GM23248 (cell line): ENCODE data around the gene PRMT1. TPM values are rescaled to one million over a fixed set of nuclear protein-coding genes. Genes with fewer than 3 reads are reported as not detected.

Experiments
- DNase-seq: peaks from one replicate; pipeline ENCODE4 v3.0.0-alpha.2; 2015
- H2AFZ ChIP-seq: fragments of 200-600 bp; sonication (generic); 2 replicates; pipeline ENCODE4 v1.6.1; 2016; ENCODE audit warnings: antibody characterized with exemption
- H3F3A ChIP-seq: fragments of 200-600 bp; sonication (generic); 2 replicates; pipeline ENCODE4 v1.6.1; 2016; ENCODE audit warnings: mild to moderate bottlenecking, antibody characterized with exemption, mixed run types; ENCODE audit not compliant: insufficient read depth
- H3K27ac ChIP-seq: fragments of 200-600 bp; sonication (generic); 2 replicates; pipeline ENCODE4 v1.5.1; 2016; ENCODE audit warnings: mild to moderate bottlenecking
- H3K27me3 ChIP-seq: fragments of 200-600 bp; sonication (generic); replicated peaks from 2 replicates; pipeline ENCODE4 v1.6.1; 2016; ENCODE audit warnings: mild to moderate bottlenecking; ENCODE audit not compliant: insufficient read depth
- H3K36me3 ChIP-seq: fragments of 200-600 bp; sonication (generic); 2 replicates; pipeline ENCODE4 v1.6.1; 2016; ENCODE audit warnings: low read depth, mild to moderate bottlenecking
- H3K4me1 ChIP-seq: fragments of 200-600 bp; sonication (generic); 2 replicates; pipeline ENCODE4 v1.6.1; 2016; ENCODE audit warnings: mild to moderate bottlenecking; ENCODE audit not compliant: insufficient read depth
- H3K4me2 ChIP-seq: fragments of 200-600 bp; sonication (generic); one replicate; pipeline ENCODE4 v1.6.1; 2016; ENCODE audit warnings: mild to moderate bottlenecking; ENCODE audit not compliant: unreplicated experiment
- H3K4me3 ChIP-seq: fragments of 200-600 bp; sonication (generic); 2 replicates; pipeline ENCODE4 v1.5.1; 2016; ENCODE audit warnings: mild to moderate bottlenecking
- H3K79me2 ChIP-seq: fragments of 200-600 bp; sonication (generic); 2 replicates; pipeline ENCODE4 v1.6.1; 2016; ENCODE audit warnings: mild to moderate bottlenecking; ENCODE audit not compliant: insufficient read depth
- H3K9ac ChIP-seq: fragments of 200-600 bp; sonication (generic); 2 replicates; pipeline ENCODE4 v1.6.1; 2016; ENCODE audit warnings: mild to moderate bottlenecking
- H3K9me2 ChIP-seq: fragments of 200-600 bp; sonication (generic); 2 replicates; pipeline ENCODE4 v1.6.1; 2016; ENCODE audit warnings: mixed run types, mild to moderate bottlenecking, moderate library complexity; ENCODE audit not compliant: insufficient read depth
- H3K9me3 ChIP-seq: fragments of 200-600 bp; sonication (generic); one replicate; pipeline ENCODE4 v1.6.1; 2017; ENCODE audit warnings: low read depth
- H4K20me1 ChIP-seq: fragments of 200-600 bp; sonication (generic); 2 replicates; pipeline ENCODE4 v1.6.0; 2016; ENCODE audit not compliant: insufficient read depth
- EZH2 ChIP-seq: fragments of 200-600 bp; sonication (generic); IDR thresholded peaks from 2 replicates; pipeline ENCODE4 v1.6.1; 2018; ENCODE audit warnings: antibody characterized with exemption, mild to moderate bottlenecking; ENCODE audit not compliant: insufficient read depth, poor library complexity, severe bottlenecking
- EZH2phosphoT487 ChIP-seq: fragments of 200-600 bp; sonication (generic); IDR thresholded peaks from 2 replicates; pipeline ENCODE4 v1.6.1; 2018; ENCODE audit warnings: antibody characterized with exemption, moderate library complexity, mild to moderate bottlenecking, low read depth; ENCODE audit not compliant: insufficient read depth
- WGBS, 2 experiments: methylation state at CpG; one replicate each; pipeline ENCODE4 v1.1.6; 2015 to 2017; ENCODE audit warnings: low lambda C conversion rate in 2 of 2, low coverage in 1 of 2; ENCODE audit errors: missing lambda C conversion rate in 2 of 2; 5-methylcytosine and 5-hydroxymethylcytosine counted together
- in situ Hi-C: fragments of 300-500 bp; cut with MboI; formaldehyde crosslinking; loops from 2 replicates; pipeline ENCODE4 v1.15.0; 2020
- polyA plus RNA-seq: library from polyadenylated mRNA; unstranded; fragments of >200 nt; fragmentation: Nextera tagmentation; extraction: Ambion mirVana; gene quantifications from 2 replicates; pipeline ENCODE4 v1.2.1, GENCODE V29; 2016
- total RNA-seq: library from RNA; depleted of rRNA; stranded (reverse); fragments of >200 nt; shearing (Covaris generic); gene quantifications from 2 replicates; pipeline ENCODE4 v1.2.3, GENCODE V29; 2014

The PRMT1 gene
- total and polyA plus RNA-seq, 2 experiments from 2014 or later, result 164 to 192 TPM

- Histone ChIP-seq H3K27me3 (no peaks in the 10 kb centered on the region), H3F3A (no peaks in the 10 kb centered on the region), H3K27ac (no peak overlapping the region), H3K9ac (no peak overlapping the region), H3K36me3 (no peaks in the 10 kb centered on the region), H3K79me2 (no peaks in the 10 kb centered on the region), H4K20me1 (no peaks in the 10 kb centered on the region), H3K9me3 (no peaks in the 10 kb centered on the region), H2AFZ (no peak overlapping the region), H3K4me3 (no peak overlapping the region), H3K4me2 (no peak overlapping the region), H3K9me2 (no peaks in the 10 kb centered on the region), H3K4me1 (no peaks in the 10 kb centered on the region)
- no peak for DNase-seq
- TF ChIP-seq EZH2 (no peak), EZH2phosphoT487 (no peak)
- 89 to 90% methylated on average over 20 to 22 of the region's 22 CpGs for WGBS, 2 experiments
- in situ Hi-C loops, result no loop called here
Measured at GRCh38 chr19:49704888-49705642, 28.0 kb downstream of the PRMT1 start.

- no peaks in the 10 kb centered on the region for H4K20me1 ChIP-seq
- H3K9me2 ChIP-seq, result no peaks in the 10 kb centered on the region
- H3K4me2 ChIP-seq, result no peak overlapping the region
- no peak overlapping the region for H3K4me3 ChIP-seq
- H3K27me3 ChIP-seq, result no peaks in the 10 kb centered on the region
- H3K9me3 ChIP-seq, result no peaks in the 10 kb centered on the region
- no peaks in the 10 kb centered on the region for H3K4me1 ChIP-seq
- no peak for TF ChIP-seq EZH2
- no peak for TF ChIP-seq EZH2phosphoT487
- no peak for DNase-seq
- H2AFZ ChIP-seq, result no peak overlapping the region
- 79 to 84% methylated on average over 16 of the region's 16 CpGs for WGBS, 2 experiments
- no peaks in the 10 kb centered on the region for H3K79me2 ChIP-seq
- in situ Hi-C loops, result no loop called here
- H3K27ac ChIP-seq, result no peak overlapping the region
- H3K36me3 ChIP-seq, result no peaks in the 10 kb centered on the region
- H3F3A ChIP-seq, result no peaks in the 10 kb centered on the region
- H3K9ac ChIP-seq, result no peak overlapping the region
Measured at GRCh38 chr19:49705919-49706318, 28.8 kb downstream of the PRMT1 start.

GRCh38 chr19:49710372-49710951, 33.4 kb downstream of the PRMT1 start:
- DNase-seq, result peak; percentile 82
- Histone ChIP-seq H2AFZ (no peak overlapping the region), H3K9me2 (no peaks in the 10 kb centered on the region), H3K27ac (no peak overlapping the region), H3K9me3 (no peaks in the 10 kb centered on the region), H4K20me1 (no peaks in the 10 kb centered on the region), H3K9ac (no peak overlapping the region), H3K36me3 (no peaks in the 10 kb centered on the region), H3K27me3 (no peaks in the 10 kb centered on the region), H3K79me2 (no peaks in the 10 kb centered on the region), H3K4me2 (no peak overlapping the region), H3F3A (no peaks in the 10 kb centered on the region), H3K4me1 (no peaks in the 10 kb centered on the region), H3K4me3 (no peak overlapping the region)
- TF ChIP-seq EZH2phosphoT487 (no peak), EZH2 (no peak)
- in situ Hi-C loops, result no loop called here
- WGBS, 2 experiments, result 73 to 78% methylated on average over 20 of the region's 20 CpGs

GRCh38 chr19:49712397-49712859, 35.4 kb downstream of the PRMT1 start:
- H3K4me3 ChIP-seq, result peak overlapping the region; percentile 44
- peak overlapping the region; percentile 37 for H3K4me2 ChIP-seq
- DNase-seq, result peak; percentile 90
- TF ChIP-seq EZH2phosphoT487 (no peak), EZH2 (no peak)
- no peaks in the 10 kb centered on the region for H3K27me3 ChIP-seq
- no peak overlapping the region for H3K27ac ChIP-seq
- no peaks in the 10 kb centered on the region for H3F3A ChIP-seq
- 24 to 32% methylated on average over 11 to 20 of the region's 20 CpGs for WGBS, 2 experiments
- H3K79me2 ChIP-seq, result no peaks in the 10 kb centered on the region
- no peaks in the 10 kb centered on the region for H3K9me2 ChIP-seq
- no peaks in the 10 kb centered on the region for H3K9me3 ChIP-seq
- H3K9ac ChIP-seq, result no peak overlapping the region; the same call in 1 of the 2 replicates
- in situ Hi-C loops, result no loop called here
- no peaks in the 10 kb centered on the region for H3K36me3 ChIP-seq
- no peaks in the 10 kb centered on the region for H4K20me1 ChIP-seq
- H3K4me1 ChIP-seq, result no peaks in the 10 kb centered on the region
- H2AFZ ChIP-seq, result peak overlapping the region; percentile 57; the same call in 1 of the 2 replicates
